Sigmoid colon (tissue), 7 donors: ENCODE measurements around the gene DUOXA2. TPM values are rescaled to one million over a fixed set of nuclear protein-coding genes. Genes with fewer than 3 reads are reported as not detected.

Experiments
- DNase-seq: peaks from one replicate; pipeline ENCODE4 v3.0.0-alpha.2; 2019
- H3K27ac ChIP-seq, 4 donors: fragments of 200-600 bp; sonication (generic); one replicate each; pipeline ENCODE4 v1.5.1; 2016 to 2019; ENCODE audit warnings: mild to moderate bottlenecking in 1 of 4
- H3K27me3 ChIP-seq, 3 donors: fragments of 200-600 bp; sonication (generic); one replicate each; pipeline ENCODE4 v1.5.1; 2019; ENCODE audit warnings: mild to moderate bottlenecking in 1 of 3
- H3K36me3 ChIP-seq, 4 donors: fragments of 200-600 bp; sonication (generic); one replicate each; pipeline ENCODE4 v1.5.1; 2016 to 2019
- H3K4me1 ChIP-seq, 4 donors: fragments of 200-600 bp; sonication (generic); one replicate each; pipeline ENCODE4 v1.5.1; 2017 to 2019
- H3K4me3 ChIP-seq, 4 donors: fragments of 200-600 bp; sonication (generic); one replicate each; pipeline ENCODE4 v1.5.1; 2017 to 2019; ENCODE audit warnings: mild to moderate bottlenecking in 2 of 4, moderate library complexity in 1 of 4
- H3K9me3 ChIP-seq, 4 donors: fragments of 200-600 bp in 3 of 4; sonication (generic) in 3 of 4; one replicate each; pipeline versions ENCODE4 v1.5.1 to v1.6.1; 2013 to 2019
- CTCF ChIP-seq, 4 experiments: fragments of 450-650 bp in 3 of 4; fragments of 200-600 bp in 1 of 4; IDR thresholded peaks; one replicate each; pipeline ENCODE4 v1.5.1; 2016 to 2019; ENCODE audit warnings: antibody characterized with exemption in 4 of 4, mild to moderate bottlenecking in 3 of 4, moderate library complexity in 2 of 4
- EP300 ChIP-seq, 4 donors: sonication (generic); formaldehyde crosslinking; IDR thresholded peaks; one replicate each; pipeline ENCODE4 v1.6.1; 2017; ENCODE audit warnings: antibody characterized with exemption in 4 of 4
- POLR2A ChIP-seq, 2 donors: fragments of 450-650 bp; IDR thresholded peaks; one replicate each; pipeline ENCODE4 v1.6.1; 2016; ENCODE audit warnings: antibody characterized with exemption in 2 of 2, mild to moderate bottlenecking in 2 of 2, moderate library complexity in 2 of 2
- POLR2AphosphoS5 ChIP-seq, 4 donors: sonication (generic); formaldehyde crosslinking; IDR thresholded peaks; one replicate each; pipeline ENCODE4 v1.6.1; 2017; ENCODE audit warnings: antibody characterized with exemption in 4 of 4
- WGBS, 2 donors: extraction: QIAGEN DNeasy Blood & Tissue Kit; methylation state at CpG; one replicate each; pipeline ENCODE4 v1.1.7; 2013; 5-methylcytosine and 5-hydroxymethylcytosine counted together
- intact Hi-C: fragments of 100-400 bp; cut with DNase I; formaldehyde crosslinking; loops from one replicate; pipeline ENCODE4 v1.15.1; 2023
- polyA plus RNA-seq, 3 donors: library from polyadenylated mRNA; stranded (reverse); fragments of 200-250 nt; gene quantifications; one replicate each; pipeline ENCODE4 v1.2.3, GENCODE V29; 2013
- total RNA-seq, 4 donors: library from RNA; depleted of rRNA; stranded (reverse); fragments of >200 nt; gene quantifications; one replicate each; pipeline ENCODE4 v1.1.0, GENCODE V29; 2016
- donor health status: healthy with polysubstance abuse.
- donor health status: Bipolar disorder and iron deficiency.
- donor health status: healthy.

DUOXA2 gene
- total and polyA plus RNA-seq, 7 donors = 0.28 to 117 (median 1.4) TPM; not detected in 4

DNA sequence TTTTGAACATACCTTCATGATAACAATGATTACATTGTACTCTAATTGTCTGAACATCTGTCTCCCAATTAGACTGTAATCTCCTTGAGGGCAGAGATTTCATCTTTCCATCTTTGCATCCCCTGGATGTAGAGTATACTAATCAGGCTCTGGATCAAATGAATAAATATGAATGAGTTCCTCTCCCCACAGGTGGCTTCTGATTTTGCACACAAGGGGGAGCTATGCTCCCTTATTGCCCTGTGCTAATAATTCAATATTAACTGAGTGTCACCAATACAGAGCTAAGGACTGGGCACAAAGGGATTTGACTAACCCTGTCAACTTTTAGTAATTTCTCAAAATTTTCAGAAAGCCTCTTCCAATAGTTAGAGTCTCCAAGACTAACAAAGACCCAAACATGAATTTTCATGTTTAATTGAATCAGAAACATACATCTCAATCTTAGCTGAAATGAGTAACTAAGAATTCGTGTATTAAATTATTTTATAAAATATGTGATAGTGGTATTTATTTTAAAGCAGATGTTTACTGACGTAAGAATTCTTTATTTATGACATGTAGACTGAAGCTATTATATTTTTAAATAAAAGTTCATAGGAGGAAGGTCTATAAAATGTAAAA lies 12.5 kb downstream of the DUOXA2 start:
- no peaks in the 10 kb centered on the region for H3K36me3 ChIP-seq
- no peak overlapping the region for H3K4me3 ChIP-seq
- H3K27ac ChIP-seq = no peak overlapping the region
- WGBS, 2 donors = 49 to 53% methylated on average over 2 of the region's 2 CpGs
- peaks cover 0 to 16% (median 13%) of the 10 kb centered on the region in 4 donors for H3K4me1 ChIP-seq
- intact Hi-C loops = no loop called here
- DNase-seq = no peak
- TF ChIP-seq POLR2AphosphoS5 (IDR thresholded peaks at IDR 0.05) (no peak), CTCF (IDR thresholded peaks at IDR 0.05) (peak in 1 of 4 experiments; percentile 38)
- no peaks in the 10 kb centered on the region for H3K9me3 ChIP-seq
- H3K27me3 ChIP-seq = peaks cover 20 to 70% (median 32%) of the 10 kb centered on the region in 3 donors

GRCh38 chr15:45128971-45129639 lies 15.0 kb downstream of the DUOXA2 start:
- Histone ChIP-seq H3K4me3 (peak overlapping the region in 3 of 4 donors; percentile 24 to 36 (median 32)), H3K9me3 (no peaks in the 10 kb centered on the region), H3K36me3 (no peaks in the 10 kb centered on the region), H3K27ac (no peak overlapping the region), H3K4me1 (peaks cover 0 to 16% (median 13%) of the 10 kb centered on the region in 4 donors), H3K27me3 (peaks cover 20 to 76% (median 36%) of the 10 kb centered on the region in 3 donors)
- WGBS, 2 donors = 5 to 6% methylated on average over 47 of the region's 47 CpGs
- TF ChIP-seq CTCF (IDR thresholded peaks at IDR 0.05) (no peak), EP300 (IDR thresholded peaks at IDR 0.05) (no peak), POLR2A (IDR thresholded peaks at IDR 0.05) (no peak), POLR2AphosphoS5 (IDR thresholded peaks at IDR 0.05) (no peak)
- intact Hi-C loops = no loop called here
- DNase-seq = no peak

- no peak for DNase-seq
- H3K36me3 ChIP-seq = no peaks in the 10 kb centered on the region
- intact Hi-C loops = no loop called here
- TF ChIP-seq CTCF (IDR thresholded peaks at IDR 0.05) (no peak), POLR2A (IDR thresholded peaks at IDR 0.05) (no peak), POLR2AphosphoS5 (IDR thresholded peaks at IDR 0.05) (no peak), EP300 (IDR thresholded peaks at IDR 0.05) (no peak)
- WGBS, 2 donors = 2 to 3% methylated on average over 46 of the region's 46 CpGs
- H3K27me3 ChIP-seq = peaks cover 24 to 77% (median 42%) of the 10 kb centered on the region in 3 donors
- H3K4me1 ChIP-seq = peaks cover 0 to 16% (median 13%) of the 10 kb centered on the region in 4 donors
- H3K4me3 ChIP-seq = peak within 1 kb of the TSS in 3 of 4 donors; percentile 24 to 36 (median 32)
- no peaks in the 10 kb centered on the region for H3K9me3 ChIP-seq
- no peak within 1 kb of the TSS for H3K27ac ChIP-seq
These were observed 15.6 kb downstream of the DUOXA2 start, which contains the start of the genes DUOX1 and DUOXA1 for GRCh38 chr15:45129651-45130129. TSS of gene DUOX1 (plus strand) at chr15:45129994. CDS start at chr15:45131967, 1,973 bp downstream. TSS of gene DUOXA1 (minus strand) at chr15:45129879. CDS start at chr15:45123014, 6,865 bp downstream.

- WGBS, 2 donors = 89 to 90% methylated on average over 7 of the region's 7 CpGs
- no peak for DNase-seq
- intact Hi-C loops = no loop called here
- peak overlapping the region in 1 of 4 donors; percentile 36 for H3K4me3 ChIP-seq
- no peaks in the 10 kb centered on the region for H3K36me3 ChIP-seq
- H3K27me3 ChIP-seq = peaks cover 29 to 77% (median 50%) of the 10 kb centered on the region in 3 donors
- H3K4me1 ChIP-seq = peaks cover 0 to 24% (median 19%) of the 10 kb centered on the region in 4 donors
- no peaks in the 10 kb centered on the region for H3K9me3 ChIP-seq
- TF ChIP-seq EP300 (IDR thresholded peaks at IDR 0.05) (no peak), CTCF (IDR thresholded peaks at IDR 0.05) (no peak), POLR2A (IDR thresholded peaks at IDR 0.05) (no peak), POLR2AphosphoS5 (IDR thresholded peaks at IDR 0.05) (no peak)
- no peak overlapping the region for H3K27ac ChIP-seq
These were observed 16.3 kb downstream of the DUOXA2 start for GRCh38 chr15:45130291-45131000.
